Regular cardiac myocyte (primary cell): ENCODE measurements around the gene OR13F1. TPM values are rescaled to one million over a fixed set of nuclear protein-coding genes. Genes with fewer than 3 reads are reported as not detected.

Experiments used
- total RNA-seq: library from RNA; depleted of rRNA; stranded (reverse); fragments of >200 nt; gene quantifications from 2 replicates; pipeline ENCODE4 v1.2.3, GENCODE V29; 2014

Gene OR13F1, protein sequence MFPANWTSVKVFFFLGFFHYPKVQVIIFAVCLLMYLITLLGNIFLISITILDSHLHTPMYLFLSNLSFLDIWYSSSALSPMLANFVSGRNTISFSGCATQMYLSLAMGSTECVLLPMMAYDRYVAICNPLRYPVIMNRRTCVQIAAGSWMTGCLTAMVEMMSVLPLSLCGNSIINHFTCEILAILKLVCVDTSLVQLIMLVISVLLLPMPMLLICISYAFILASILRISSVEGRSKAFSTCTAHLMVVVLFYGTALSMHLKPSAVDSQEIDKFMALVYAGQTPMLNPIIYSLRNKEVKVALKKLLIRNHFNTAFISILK
- not detected in 2 replicates for total RNA-seq

DNA sequence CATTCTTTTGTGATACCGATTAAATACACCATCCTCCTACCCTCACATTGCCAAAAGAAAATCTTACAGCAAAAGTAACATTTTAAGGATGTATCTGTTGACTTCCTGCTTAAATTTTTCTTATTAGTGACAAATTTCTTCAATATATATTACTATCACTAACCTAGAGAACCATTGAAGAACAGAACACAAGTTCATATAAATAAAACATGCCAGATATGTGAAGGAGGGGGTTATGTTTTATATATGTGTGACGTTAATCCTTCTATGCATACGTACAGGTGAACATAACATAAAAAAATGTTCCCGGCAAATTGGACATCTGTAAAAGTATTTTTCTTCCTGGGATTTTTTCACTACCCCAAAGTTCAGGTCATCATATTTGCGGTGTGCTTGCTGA is at the start of gene OR13F1:
Gene OR13F1 (plus strand): TSS at position 301 of the 400 bp plus-strand sequence. CDS start 0 bp downstream, at position 301.

DNA sequence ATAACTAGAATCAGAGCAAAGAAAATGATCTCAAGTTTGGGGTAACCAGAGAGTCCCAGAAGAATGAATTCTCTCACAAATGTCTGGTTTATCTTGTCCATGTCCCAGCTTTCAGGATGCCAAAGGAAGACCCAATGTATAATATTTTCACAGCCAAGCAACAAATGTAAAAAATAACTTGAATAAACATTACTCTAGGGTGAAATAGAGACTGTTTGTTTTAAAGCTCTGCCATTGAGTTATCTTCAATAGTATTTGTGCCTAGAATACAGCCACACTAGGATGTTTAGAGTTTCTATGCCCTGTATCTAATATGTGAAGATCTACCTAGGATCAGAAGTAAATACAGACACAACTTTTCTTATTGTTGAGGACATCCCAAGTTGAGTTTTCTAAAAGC is 23.0 kb downstream of the OR13F1 start, which contains the start of gene OR13C4:
Gene OR13C4 (minus strand): TSS at position 101 of the 400 bp plus-strand sequence. CDS start 0 bp downstream, at position 101.

DNA sequence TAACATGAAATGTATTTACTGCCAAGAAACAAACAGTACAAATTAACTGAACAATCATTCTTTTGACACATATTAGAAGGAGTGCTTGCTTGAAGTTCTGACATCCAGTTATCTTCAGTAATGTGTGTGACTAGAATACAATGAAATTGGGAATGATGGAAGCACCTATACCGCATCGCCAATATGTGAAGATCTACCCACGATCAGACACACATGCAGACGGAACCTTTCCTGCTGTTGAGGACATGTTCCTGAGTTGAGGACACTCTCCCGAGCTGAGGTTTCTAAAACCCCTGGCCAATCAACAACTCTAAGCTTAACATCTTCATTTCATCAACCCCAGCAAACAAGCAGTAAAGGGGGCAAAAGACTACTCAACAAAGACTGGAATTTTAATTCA is 32.7 kb downstream of the OR13F1 start, which contains the start of gene OR13C3:
Gene OR13C3 (minus strand): TSS at position 101 of the 400 bp plus-strand sequence. CDS start 133 bp downstream, outside the sequence.

Other genes starting within 250 kb of the OR13F1 start
- not detected in 2 replicates for gene OR13C4, start 22.9 kb downstream of the OR13F1 start, total RNA-seq
- not detected in 2 replicates for gene OR13C3, start 32.6 kb downstream of the OR13F1 start, total RNA-seq
- gene OR13C8, start 64.9 kb downstream of the OR13F1 start, total RNA-seq, result not detected in 2 replicates
- not detected in 2 replicates for gene OR13C5, start 95.2 kb downstream of the OR13F1 start, total RNA-seq
- 0.28 TPM in 1 of 2 replicates, not detected in the other for gene OR13C2, start 101.4 kb downstream of the OR13F1 start, total RNA-seq
- gene OR13C9, start 113.9 kb downstream of the OR13F1 start, total RNA-seq, result not detected in 2 replicates
- gene OR13D1, start 190.3 kb downstream of the OR13F1 start, total RNA-seq, result not detected in 2 replicates
- 58.9 and 61.2 TPM in 2 replicates for gene NIPSNAP3A, start 243.4 kb downstream of the OR13F1 start, total RNA-seq